ENCODE data around the gene UPB1. TPM values are rescaled to one million over a fixed set of nuclear protein-coding genes. Genes with fewer than 3 reads are reported as not detected.
"Not testable (repeated sequence)": the region's sequence is repeated elsewhere in the genome, so short reads cannot be mapped to it uniquely, and the experiment has no call there.

UPB1 gene
- total RNA-seq, 1 experiment from 2014 or later = 0.19 TPM

DNA sequence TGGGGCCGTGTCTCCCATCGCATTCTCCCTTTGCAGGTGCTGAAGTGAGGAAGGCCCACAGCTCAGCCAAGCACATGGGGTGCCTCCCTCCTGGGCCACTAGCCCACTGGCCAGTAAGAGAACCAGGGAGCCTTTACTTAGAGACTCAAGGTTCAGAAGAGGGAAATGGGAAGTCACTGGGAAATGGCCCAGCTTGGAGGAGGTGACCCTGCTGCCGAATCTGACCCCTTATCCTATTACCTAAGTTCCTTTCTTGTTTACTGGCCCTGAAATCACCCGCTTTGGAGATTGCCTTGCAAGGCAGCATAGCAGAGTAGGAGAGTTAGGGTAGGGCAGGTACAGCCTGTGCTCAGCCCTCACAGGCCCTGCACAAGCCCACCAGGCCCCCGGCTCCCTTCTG, 24.4 kb downstream of the UPB1 start:
- H3K9me3 ChIP-seq (ENCODE audit: low read length) = no peaks in the 10 kb centered on the region
- no peak for DNase-seq
- H3K9me2 ChIP-seq (replicated peaks; ENCODE audit: insufficient read depth, low read length) = no peaks in the 10 kb centered on the region
- H2AFZ ChIP-seq (ENCODE audit: low read length) = no peak overlapping the region
- no peak overlapping the region for H3K27ac ChIP-seq (ENCODE audit: low read length)
- no peaks in the 10 kb centered on the region for H3K27me3 ChIP-seq (ENCODE audit: low read length)
- peak overlapping the region; percentile 21; the same call in 1 of the 2 replicates for H3K9ac ChIP-seq (ENCODE audit: low read length)
- no peaks in the 10 kb centered on the region for H3K79me2 ChIP-seq (ENCODE audit: low read length)
- H3K4me1 ChIP-seq (ENCODE audit: low read length) = peaks cover 69% of the 10 kb centered on the region
- no peaks in the 10 kb centered on the region for H3K36me3 ChIP-seq (ENCODE audit: insufficient read depth, low read length)
- no peak overlapping the region for H3K4me3 ChIP-seq (ENCODE audit: low read length)
- H3K4me2 ChIP-seq (ENCODE audit: low read depth, low read length, poor library complexity, severe bottlenecking) = no peak overlapping the region
- no peaks in the 10 kb centered on the region for H4K20me1 ChIP-seq (ENCODE audit: insufficient read depth, low read depth, low read length)

GRCh38 chr22:24521791-24522245, 26.7 kb downstream of the UPB1 start:
- Histone ChIP-seq H3K27me3 (ENCODE audit: low read length) (no peaks in the 10 kb centered on the region), H4K20me1 (ENCODE audit: insufficient read depth, low read depth, low read length) (no peaks in the 10 kb centered on the region), H3K79me2 (ENCODE audit: low read length) (no peaks in the 10 kb centered on the region), H3K4me1 (ENCODE audit: low read length) (peaks cover 66% of the 10 kb centered on the region), H3K9ac (ENCODE audit: low read length) (peak overlapping the region; percentile 51), H3K9me3 (ENCODE audit: low read length) (no peaks in the 10 kb centered on the region), H3K36me3 (ENCODE audit: insufficient read depth, low read length) (no peaks in the 10 kb centered on the region), H3K9me2 (replicated peaks; ENCODE audit: insufficient read depth, low read length) (no peaks in the 10 kb centered on the region), H3K27ac (ENCODE audit: low read length) (no peak overlapping the region), H2AFZ (ENCODE audit: low read length) (no peak overlapping the region), H3K4me3 (ENCODE audit: low read length) (peak overlapping the region; percentile 36; the same call in 1 of the 2 replicates), H3K4me2 (ENCODE audit: low read depth, low read length, poor library complexity, severe bottlenecking) (peak overlapping the region; percentile 52)
- DNase-seq = peak; percentile 90

GRCh38 chr22:24523873-24524272, 28.7 kb downstream of the UPB1 start:
- Histone ChIP-seq H2AFZ (ENCODE audit: low read length) (no peak overlapping the region), H3K9ac (ENCODE audit: low read length) (no peak overlapping the region)

GRCh38 chr22:24525416-24526037, 30.4 kb downstream of the UPB1 start:
- Histone ChIP-seq H3K9me2 (replicated peaks; ENCODE audit: insufficient read depth, low read length) (no peaks in the 10 kb centered on the region), H2AFZ (ENCODE audit: low read length) (no peak overlapping the region)

More at GRCh38 chr22:24523873-24524272, 28.7 kb downstream of the UPB1 start:
- no peak for DNase-seq
- no peak overlapping the region for H3K27ac ChIP-seq (ENCODE audit: low read length)
- H3K9me3 ChIP-seq (ENCODE audit: low read length) = no peaks in the 10 kb centered on the region
- H3K4me3 ChIP-seq (ENCODE audit: low read length) = no peak overlapping the region
- no peaks in the 10 kb centered on the region for H3K36me3 ChIP-seq (ENCODE audit: insufficient read depth, low read length)
- H4K20me1 ChIP-seq (ENCODE audit: insufficient read depth, low read depth, low read length) = no peaks in the 10 kb centered on the region
- no peaks in the 10 kb centered on the region for H3K79me2 ChIP-seq (ENCODE audit: low read length)
- H3K9me2 ChIP-seq (replicated peaks; ENCODE audit: insufficient read depth, low read length) = no peaks in the 10 kb centered on the region
- peaks cover 56% of the 10 kb centered on the region for H3K4me1 ChIP-seq (ENCODE audit: low read length)
- no peak overlapping the region for H3K4me2 ChIP-seq (ENCODE audit: low read depth, low read length, poor library complexity, severe bottlenecking)
- H3K27me3 ChIP-seq (ENCODE audit: low read length) = no peaks in the 10 kb centered on the region

GRCh38 chr22:24526191-24526590, 31.1 kb downstream of the UPB1 start:
- Histone ChIP-seq H3K9me3 (ENCODE audit: low read length) (no peaks in the 10 kb centered on the region), H2AFZ (ENCODE audit: low read length) (no peak overlapping the region), H3K27ac (ENCODE audit: low read length) (no peak overlapping the region), H3K9ac (ENCODE audit: low read length) (no peak overlapping the region), H3K9me2 (replicated peaks; ENCODE audit: insufficient read depth, low read length) (no peaks in the 10 kb centered on the region), H3K4me3 (ENCODE audit: low read length) (no peak overlapping the region), H3K79me2 (ENCODE audit: low read length) (no peaks in the 10 kb centered on the region), H3K36me3 (ENCODE audit: insufficient read depth, low read length) (no peaks in the 10 kb centered on the region), H3K27me3 (ENCODE audit: low read length) (no peaks in the 10 kb centered on the region), H3K4me1 (ENCODE audit: low read length) (peaks cover 39% of the 10 kb centered on the region), H3K4me2 (ENCODE audit: low read depth, low read length, poor library complexity, severe bottlenecking) (no peak overlapping the region), H4K20me1 (ENCODE audit: insufficient read depth, low read depth, low read length) (no peaks in the 10 kb centered on the region)
- DNase-seq = no peak

More at GRCh38 chr22:24525416-24526037, 30.4 kb downstream of the UPB1 start:
- peaks cover 44% of the 10 kb centered on the region for H3K4me1 ChIP-seq (ENCODE audit: low read length)
- H3K27me3 ChIP-seq (ENCODE audit: low read length) = no peaks in the 10 kb centered on the region
- H3K36me3 ChIP-seq (ENCODE audit: insufficient read depth, low read length) = no peaks in the 10 kb centered on the region
- H3K4me3 ChIP-seq (ENCODE audit: low read length) = no peak overlapping the region
- DNase-seq = peak; percentile 95
- no peak overlapping the region for H3K27ac ChIP-seq (ENCODE audit: low read length)
- H3K9me3 ChIP-seq (ENCODE audit: low read length) = no peaks in the 10 kb centered on the region
- H3K4me2 ChIP-seq (ENCODE audit: low read depth, low read length, poor library complexity, severe bottlenecking) = no peak overlapping the region
- peak overlapping the region; percentile 30; the same call in 1 of the 2 replicates for H3K9ac ChIP-seq (ENCODE audit: low read length)
- no peaks in the 10 kb centered on the region for H4K20me1 ChIP-seq (ENCODE audit: insufficient read depth, low read depth, low read length)
- H3K79me2 ChIP-seq (ENCODE audit: low read length) = no peaks in the 10 kb centered on the region

DNA sequence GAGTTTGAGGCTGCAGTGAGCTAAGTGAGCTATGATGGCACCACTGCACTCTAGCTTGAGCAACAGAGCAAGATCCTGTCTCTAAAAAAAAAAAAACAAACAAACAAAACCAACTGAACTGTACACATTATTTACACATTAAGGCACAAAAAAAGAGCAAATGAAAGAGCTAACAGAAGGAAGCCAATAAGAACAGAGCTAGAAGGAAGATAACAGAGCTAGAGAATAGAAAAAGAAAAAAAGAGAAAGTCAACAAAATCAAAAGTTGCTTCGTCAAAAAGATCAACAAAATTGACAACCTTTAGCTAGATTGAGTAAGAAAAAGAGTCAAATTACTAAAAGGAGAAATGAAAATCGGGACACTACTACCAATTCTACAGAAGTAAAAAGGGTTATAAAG, 34.8 kb downstream of the UPB1 start:
- no peaks in the 10 kb centered on the region for H3K9me3 ChIP-seq (ENCODE audit: low read length)
- no peaks in the 10 kb centered on the region for H3K36me3 ChIP-seq (ENCODE audit: insufficient read depth, low read length)
- no peak overlapping the region for H3K27ac ChIP-seq (ENCODE audit: low read length)
- no peaks in the 10 kb centered on the region for H3K79me2 ChIP-seq (ENCODE audit: low read length)
- H4K20me1 ChIP-seq (ENCODE audit: insufficient read depth, low read depth, low read length) = no peaks in the 10 kb centered on the region
- H2AFZ ChIP-seq (ENCODE audit: low read length) = no peak overlapping the region
- peaks cover 11% of the 10 kb centered on the region for H3K4me1 ChIP-seq (ENCODE audit: low read length)
- no peaks in the 10 kb centered on the region for H3K9me2 ChIP-seq (replicated peaks; ENCODE audit: insufficient read depth, low read length)
- no peak for DNase-seq
- H3K27me3 ChIP-seq (ENCODE audit: low read length) = no peaks in the 10 kb centered on the region
- no peak overlapping the region for H3K4me2 ChIP-seq (ENCODE audit: low read depth, low read length, poor library complexity, severe bottlenecking)
- no peak overlapping the region for H3K9ac ChIP-seq (ENCODE audit: low read length)
- H3K4me3 ChIP-seq (ENCODE audit: low read length) = no peak overlapping the region

DNA sequence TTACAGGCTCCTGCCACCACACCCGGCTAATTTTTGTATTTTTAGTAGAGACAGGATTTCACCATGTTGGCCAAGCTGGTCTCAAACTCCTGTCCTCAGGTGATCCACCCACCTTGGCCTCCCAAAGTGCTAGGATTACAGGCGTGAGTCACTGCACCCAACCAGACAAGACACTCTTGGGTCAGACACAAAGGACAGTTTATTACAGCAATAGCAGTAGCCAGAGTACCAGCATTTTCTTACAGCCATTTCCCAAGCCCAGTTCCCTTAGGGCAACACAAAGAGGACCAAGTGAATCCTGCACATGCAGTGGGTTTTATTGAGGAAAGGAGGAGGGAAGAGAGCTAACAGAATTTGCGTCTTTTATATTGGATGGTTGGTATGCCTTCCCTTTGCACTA, 35.8 kb downstream of the UPB1 start:
- H3K27me3 ChIP-seq (ENCODE audit: low read length); H3K27ac ChIP-seq (ENCODE audit: low read length); H3K4me3 ChIP-seq (ENCODE audit: low read length); H2AFZ ChIP-seq (ENCODE audit: low read length); DNase-seq; H3K79me2 ChIP-seq (ENCODE audit: low read length); H3K36me3 ChIP-seq (ENCODE audit: insufficient read depth, low read length); H3K9me3 ChIP-seq (ENCODE audit: low read length); H3K4me2 ChIP-seq (ENCODE audit: low read depth, low read length, poor library complexity, severe bottlenecking); H4K20me1 ChIP-seq (ENCODE audit: insufficient read depth, low read depth, low read length); H3K4me1 ChIP-seq (ENCODE audit: low read length); H3K9ac ChIP-seq (ENCODE audit: low read length); H3K9me2 ChIP-seq (replicated peaks; ENCODE audit: insufficient read depth, low read length): not testable (repeated sequence)

- DNase-seq = no peak
- Histone ChIP-seq H3K9me2 (replicated peaks; ENCODE audit: insufficient read depth, low read length) (no peaks in the 10 kb centered on the region), H3K4me2 (ENCODE audit: low read depth, low read length, poor library complexity, severe bottlenecking) (no peak overlapping the region), H3K4me3 (ENCODE audit: low read length) (no peak overlapping the region), H3K79me2 (ENCODE audit: low read length) (no peaks in the 10 kb centered on the region), H3K27ac (ENCODE audit: low read length) (no peak overlapping the region), H3K36me3 (ENCODE audit: insufficient read depth, low read length) (no peaks in the 10 kb centered on the region), H3K9me3 (ENCODE audit: low read length) (no peaks in the 10 kb centered on the region), H4K20me1 (ENCODE audit: insufficient read depth, low read depth, low read length) (no peaks in the 10 kb centered on the region), H2AFZ (ENCODE audit: low read length) (no peak overlapping the region), H3K4me1 (ENCODE audit: low read length) (no peaks in the 10 kb centered on the region), H3K9ac (ENCODE audit: low read length) (no peak overlapping the region), H3K27me3 (ENCODE audit: low read length) (no peaks in the 10 kb centered on the region)
Measured at GRCh38 chr22:24532075-24532474, 36.9 kb downstream of the UPB1 start.
